CD4-positive, alpha-beta T cell treated with Interleukin-4 for 1 hour (primary cell): ENCODE measurements around the gene ZBTB46.

Experiments used
- DNase-seq, 2 donors: peaks; one replicate each; pipeline ENCODE4 v3.0.0-alpha.2; 2020 to 2022

Gene ZBTB46

DNA sequence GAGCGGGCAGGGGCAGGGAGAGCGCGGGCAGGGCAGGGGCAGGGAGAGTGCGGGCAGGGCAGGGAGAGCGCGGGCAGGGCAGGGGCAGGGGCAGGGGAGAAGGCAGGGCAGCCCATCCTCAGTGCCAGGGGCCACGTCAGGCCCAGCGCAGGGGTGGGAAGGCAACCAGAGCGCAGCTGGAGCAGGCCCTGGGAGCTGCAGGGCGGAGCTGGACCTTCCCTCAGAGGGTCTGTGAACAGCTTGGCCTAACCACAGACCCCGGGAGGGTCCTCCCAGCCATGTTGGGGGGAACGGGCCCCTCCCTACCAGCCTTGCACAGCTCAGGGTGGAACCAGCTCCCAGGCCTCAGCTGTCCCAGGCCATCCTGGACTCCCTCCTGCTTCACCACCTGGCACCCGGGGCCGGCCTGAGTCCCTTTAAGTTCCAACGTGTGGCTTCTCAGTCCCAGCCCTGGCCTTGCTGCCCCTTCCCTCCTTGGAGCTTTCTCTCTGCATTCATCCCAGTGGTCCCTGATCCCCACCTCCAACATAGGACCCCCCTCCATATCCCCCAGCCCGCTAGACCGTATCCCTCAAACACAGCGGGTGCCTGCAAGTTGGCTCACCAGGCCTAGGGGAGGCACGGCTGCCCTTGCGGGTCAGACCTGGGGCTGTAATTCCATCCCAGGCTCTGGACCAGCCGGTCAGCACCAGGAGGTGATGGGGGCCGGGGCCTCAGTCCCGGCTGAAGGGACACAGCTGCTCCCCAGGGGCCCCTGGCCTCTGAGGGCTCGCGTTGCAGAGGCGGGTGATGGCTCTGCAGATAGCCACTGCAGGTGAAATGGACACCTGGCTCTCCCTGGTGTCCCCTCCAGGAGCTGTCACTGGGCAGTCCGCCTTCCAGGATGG is 5.6 kb upstream of the ZBTB46 start:
- DNase-seq: no peak

DNA sequence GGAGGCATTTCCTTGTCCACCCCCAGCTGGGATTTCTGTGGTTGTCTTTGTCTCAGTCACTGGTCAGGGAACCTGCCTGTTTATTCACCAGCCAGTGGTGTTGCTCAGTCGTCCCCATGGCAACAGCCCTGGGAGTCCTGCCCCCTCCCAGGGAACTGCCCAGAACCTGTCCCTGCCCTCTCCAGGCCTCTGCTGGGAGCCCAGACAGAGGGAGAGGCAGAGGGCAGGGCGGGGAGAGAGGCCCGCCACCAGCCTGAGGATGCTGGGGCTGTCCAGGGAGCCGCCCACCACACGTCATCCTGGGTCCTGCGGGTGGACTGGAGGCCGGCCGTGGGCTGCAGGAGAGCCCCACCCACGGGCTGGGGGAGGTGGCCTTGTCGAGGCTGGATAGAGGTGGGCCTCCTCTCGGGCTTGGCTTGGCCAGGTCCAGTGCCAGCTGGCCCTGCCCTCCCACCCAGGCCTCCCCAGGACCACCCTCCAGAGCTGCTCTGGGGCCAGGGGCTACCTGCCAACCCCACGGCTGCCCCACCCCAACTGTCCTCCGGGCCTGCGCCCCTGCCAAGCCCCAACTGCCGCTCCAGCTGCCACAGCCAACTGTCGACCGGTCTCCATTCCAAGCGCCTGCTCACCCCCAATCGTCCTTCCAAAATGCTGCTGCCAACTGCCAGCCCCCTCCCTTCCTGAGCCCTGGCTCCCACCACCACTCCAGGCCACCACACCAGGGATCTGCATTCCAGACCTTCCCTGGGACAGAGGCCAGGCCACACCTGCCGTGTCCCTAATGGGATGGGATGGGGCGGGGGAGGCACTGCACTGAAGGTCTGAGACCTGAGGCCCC is 4.2 kb upstream of the ZBTB46 start:
- DNase-seq: no peak

GRCh38 chr20:63834491-63834880 is 3.4 kb upstream of the ZBTB46 start:
- no peak for DNase-seq

DNA sequence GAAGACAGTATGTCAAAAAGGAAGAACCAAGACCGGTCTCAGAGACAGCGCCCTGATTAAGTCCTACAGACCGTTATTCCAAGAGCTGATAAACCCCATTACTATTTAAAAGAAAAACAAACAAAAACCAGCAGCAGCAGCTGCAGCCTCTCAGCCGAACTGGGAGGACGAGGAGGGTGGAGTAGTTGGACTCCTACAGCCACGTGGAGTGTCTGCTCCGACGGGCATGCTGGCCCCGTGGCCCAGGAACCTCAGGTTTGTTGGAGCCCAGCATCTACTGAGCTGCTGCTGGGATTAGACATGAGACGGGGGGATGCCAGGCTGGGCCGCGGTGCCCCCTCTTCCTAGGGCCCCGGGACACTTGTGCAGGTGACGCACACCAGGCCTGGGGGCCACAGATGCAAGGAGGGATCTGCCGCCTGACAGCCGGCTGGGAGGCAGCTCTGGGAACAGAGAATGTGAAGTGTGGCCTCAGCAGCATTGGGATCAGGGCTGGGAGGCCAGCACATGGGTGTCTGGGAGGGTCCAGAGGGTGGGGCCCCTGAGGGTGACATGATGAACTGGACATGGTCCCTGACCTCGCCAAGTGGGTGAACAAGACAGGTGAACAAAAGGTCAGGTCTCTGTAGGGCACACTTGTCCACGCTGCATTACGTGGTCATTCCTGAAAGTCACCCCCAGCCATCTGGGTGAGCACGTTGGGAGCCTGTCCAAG is 2.9 kb upstream of the ZBTB46 start:
- no peak for DNase-seq

GRCh38 chr20:63831993-63832686 is 1.1 kb upstream of the ZBTB46 start:
- DNase-seq: no peak

- no peak for DNase-seq
Measured at GRCh38 chr20:63831646-63831992, 555 bp upstream of the ZBTB46 start.

DNA sequence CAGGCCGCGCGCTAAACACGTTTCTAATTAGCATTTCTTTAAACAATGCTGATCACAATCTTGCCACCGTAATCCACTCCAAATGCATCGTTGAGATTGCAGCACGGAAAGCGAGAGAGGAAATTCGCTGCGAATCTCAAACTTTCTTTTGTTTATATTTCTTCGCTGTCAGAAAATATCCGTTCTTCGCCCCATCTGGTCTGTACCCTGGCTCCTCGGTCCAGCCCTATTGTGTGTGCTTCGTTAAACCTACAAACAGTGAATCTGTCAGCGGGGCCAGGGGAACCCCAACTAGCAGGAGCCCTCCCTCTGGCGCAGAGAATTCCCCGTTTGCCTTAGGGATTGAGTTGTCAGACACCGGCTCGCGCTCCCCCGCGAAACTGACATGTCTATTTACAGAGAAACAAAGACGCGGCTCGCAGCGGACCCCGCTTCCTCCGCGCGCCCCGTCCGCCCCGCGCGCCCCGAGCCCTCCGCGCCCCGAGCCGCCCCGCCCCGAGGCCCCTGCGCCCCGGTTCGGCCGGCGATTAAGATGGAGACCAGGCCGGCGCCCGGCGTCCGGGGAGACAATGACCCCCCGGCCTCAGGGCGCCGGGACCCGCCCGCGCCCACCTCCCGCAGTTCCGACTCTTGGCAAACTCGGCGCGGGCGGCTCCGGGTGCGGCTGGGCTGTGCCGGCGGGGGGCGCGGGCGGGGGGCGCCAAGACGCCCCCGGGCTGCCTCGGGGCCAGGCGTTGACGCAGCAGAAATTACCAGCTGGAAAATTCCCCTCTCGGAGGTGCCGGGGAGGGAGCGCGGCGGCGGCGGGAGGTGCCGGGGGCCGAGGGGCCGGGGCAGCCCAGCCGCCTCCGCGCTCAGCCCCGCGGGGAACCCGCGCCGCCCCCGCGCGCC is 874 bp downstream of the ZBTB46 start:
- no peak for DNase-seq

DNA sequence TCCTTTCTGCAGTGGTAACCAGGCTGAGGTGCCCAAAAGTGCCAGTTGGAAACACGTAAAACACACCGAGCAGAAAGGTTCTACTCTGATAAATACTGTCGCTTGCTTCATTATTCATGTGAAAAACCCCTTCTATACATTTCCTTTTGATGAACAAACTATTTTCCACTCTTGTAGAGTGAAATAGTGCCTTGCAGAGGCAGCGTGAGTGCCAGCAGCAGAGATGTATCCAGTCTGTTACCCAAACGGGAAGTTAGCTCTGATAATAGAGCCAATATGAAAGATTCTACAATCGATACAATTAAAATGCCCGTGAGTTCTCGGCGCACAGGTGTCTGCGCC is 1.5 kb downstream of the ZBTB46 start:
- no peak for DNase-seq

DNA sequence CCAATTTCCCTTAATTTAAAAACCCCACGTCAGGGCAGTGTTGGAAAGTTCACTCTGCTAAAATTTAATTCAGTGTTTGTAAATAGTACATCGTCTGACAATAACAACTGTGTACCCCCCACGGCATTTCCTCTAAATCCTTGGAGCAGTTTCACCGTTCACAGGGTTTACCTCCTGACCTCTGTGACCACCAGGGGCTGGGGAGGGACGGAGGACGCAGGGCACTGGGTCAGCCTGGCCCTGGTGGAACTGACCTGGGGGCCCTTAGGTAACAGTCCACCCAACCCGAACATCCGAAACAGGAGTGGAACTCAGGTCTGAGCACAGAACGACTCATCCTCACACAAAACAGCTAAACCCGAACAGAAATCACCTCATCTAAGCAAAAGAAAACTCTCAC is 2.1 kb downstream of the ZBTB46 start:
- no peak for DNase-seq

GRCh38 chr20:63828545-63828944 is 2.5 kb downstream of the ZBTB46 start:
- no peak for DNase-seq

- no peak for DNase-seq
Measured at GRCh38 chr20:63828124-63828523, 2.9 kb downstream of the ZBTB46 start.

GRCh38 chr20:63826753-63827152 is 4.3 kb downstream of the ZBTB46 start:
- DNase-seq: no peak

- no peak for DNase-seq
Measured at GRCh38 chr20:63825331-63826118, 5.5 kb downstream of the ZBTB46 start.

DNA sequence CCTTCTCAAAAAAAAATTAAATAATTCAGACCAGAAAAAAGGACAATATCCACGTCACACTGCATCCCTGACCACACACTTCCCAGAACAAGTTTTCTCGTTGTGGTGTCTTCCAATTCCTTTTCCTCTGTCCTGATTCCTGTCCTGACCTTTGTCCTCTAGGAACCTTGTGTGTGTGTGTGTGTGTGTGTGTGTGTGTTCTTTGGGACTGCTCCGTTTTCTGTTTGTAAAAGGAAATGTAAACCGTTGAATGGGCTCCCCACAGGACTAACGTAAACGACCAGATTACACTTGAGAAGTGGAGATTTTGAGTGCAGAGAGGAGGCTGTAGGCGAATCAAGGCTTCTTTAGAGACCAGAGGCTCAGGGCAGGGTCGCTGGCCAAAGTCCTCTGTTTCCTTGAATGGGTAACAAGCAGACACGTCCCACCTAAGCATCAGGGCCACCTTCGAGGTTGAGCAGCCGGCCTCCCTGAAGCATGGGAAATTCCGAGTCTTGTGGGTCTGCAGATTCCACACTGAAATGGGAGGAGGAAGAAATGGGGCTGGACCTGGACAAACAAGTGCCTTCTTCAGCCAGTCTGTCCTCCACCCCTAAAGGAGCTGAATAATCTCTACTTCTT is 7.3 kb downstream of the ZBTB46 start:
- no peak for DNase-seq

DNA sequence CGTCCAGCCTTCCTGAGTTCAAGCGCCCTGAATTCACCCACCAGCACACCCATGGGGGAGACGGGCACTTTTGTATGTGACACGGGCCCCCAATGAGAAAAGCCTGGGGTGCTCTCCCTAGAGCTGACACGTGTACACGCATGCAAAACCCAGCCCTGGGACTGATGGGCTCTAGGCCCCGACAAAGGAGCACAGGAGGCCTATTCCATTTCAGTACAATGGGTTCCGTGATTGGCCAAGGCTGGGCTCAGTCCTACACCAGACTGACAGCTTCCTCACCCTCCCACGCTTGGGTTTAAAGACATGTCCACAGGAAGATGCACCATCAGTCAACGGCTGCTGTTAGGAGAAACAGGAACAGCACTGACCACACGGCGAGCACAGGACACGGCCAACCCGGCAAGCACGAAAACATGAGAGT is 8.8 kb downstream of the ZBTB46 start:
- no peak for DNase-seq

- no peak for DNase-seq
Measured at GRCh38 chr20:63821811-63822210, 9.3 kb downstream of the ZBTB46 start.

DNA sequence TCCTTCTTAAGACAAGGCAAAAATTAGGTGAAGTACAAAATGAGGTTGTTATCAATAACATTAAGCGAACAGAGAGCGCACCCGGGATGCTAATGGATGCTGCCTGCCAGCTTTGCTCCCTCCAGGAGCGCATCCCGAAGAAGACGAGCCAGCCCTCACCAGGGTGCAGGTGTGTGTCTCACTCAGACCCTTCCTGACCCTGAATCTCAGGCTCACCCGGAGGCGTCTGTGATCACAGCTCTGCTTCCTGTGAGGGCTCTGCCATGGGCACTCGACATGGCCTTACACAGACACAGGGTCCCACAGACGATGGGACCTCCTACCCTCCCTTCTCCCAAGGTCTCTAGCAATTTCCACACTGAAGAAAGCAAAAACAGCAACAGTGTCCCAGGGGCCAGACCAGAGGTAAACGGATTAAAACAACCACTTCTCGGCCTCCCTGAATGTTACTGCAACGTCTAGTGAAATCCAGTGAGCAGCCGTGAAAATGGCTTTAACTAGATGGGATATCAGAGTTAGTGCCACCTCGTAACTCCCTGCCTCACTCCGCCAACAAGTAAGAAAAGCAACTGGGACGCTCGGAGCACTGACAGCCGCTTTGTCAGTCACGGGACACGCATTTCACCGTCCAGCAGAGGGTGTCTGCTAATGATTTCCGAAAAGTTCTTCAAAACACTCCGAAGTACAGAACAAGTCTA is 11.7 kb downstream of the ZBTB46 start:
- DNase-seq: peak in 1 of 2 donors; percentile 26

DNA sequence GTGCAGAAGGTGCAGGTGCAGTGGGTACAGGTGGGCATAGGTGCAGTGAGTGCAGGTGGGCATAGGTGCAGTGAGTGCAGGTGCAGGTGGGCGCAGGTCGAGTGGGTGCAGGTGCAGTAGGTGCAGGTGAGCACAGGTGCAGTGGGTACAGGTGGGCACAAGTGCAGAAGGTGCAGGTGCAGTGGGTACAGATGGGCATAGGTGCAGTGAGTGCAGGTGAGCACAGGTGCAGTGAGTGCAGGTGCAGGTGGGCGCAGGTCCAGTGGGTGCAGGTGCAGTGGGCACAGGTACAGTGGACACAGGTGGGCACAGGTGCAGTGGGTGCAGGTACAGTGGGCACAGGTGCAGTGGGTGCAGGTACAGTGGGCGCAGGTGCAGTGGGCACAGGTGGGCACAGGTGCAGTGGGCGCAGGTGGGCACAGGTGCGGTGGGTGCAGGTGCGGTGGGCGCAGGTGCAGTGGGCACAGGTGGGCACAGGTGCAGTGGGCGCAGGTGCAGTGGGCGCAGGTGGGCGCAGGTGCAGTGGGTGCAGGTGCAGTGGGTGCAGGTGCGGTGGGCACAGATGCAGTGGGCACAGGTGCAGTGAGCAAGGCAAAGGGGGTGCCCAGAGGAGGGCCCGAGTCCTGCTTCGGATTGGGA is 15.3 kb downstream of the ZBTB46 start:
- no peak for DNase-seq

DNA sequence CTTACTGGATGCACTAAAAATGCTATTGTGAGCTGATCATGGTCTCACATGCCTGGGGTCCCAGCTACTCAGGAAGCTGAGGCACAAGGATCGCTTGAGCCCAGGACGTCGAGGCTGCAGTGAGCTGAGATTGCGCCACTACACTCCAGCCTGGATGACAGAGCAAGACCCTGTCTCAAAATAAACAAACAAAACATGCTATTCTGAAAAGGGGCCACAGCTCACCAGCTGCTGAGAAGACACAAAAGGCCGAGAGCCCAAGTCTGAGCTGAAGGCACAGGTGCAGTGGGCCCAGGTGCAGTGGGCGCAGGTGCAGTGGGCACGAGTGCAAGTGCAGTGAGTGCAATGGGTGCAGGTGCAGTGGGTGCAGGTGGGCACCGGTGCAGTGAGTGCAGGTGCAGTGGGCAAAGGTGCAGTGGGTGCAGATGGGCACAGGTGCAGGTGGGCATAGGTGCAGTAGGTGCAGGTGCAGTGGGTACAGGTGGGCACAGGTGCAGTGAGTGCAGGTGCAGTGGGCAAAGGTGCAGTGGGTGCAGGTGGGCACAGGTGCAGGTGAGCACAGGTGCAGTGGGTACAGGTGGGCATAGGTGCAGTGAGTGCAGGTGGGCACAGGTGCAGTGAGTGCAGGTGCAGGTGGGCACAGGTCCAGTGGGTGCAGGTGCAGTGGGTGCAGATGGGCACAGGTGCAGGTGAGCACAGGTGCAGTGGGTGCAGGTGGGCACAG is 16.0 kb downstream of the ZBTB46 start:
- DNase-seq: no peak
